ENCODE measurements around the gene CCR9.
"Not testable (repeated sequence)": the region's sequence is repeated elsewhere in the genome, so short reads cannot be mapped to it uniquely, and the experiment has no call there.

CCR9 gene, protein sequence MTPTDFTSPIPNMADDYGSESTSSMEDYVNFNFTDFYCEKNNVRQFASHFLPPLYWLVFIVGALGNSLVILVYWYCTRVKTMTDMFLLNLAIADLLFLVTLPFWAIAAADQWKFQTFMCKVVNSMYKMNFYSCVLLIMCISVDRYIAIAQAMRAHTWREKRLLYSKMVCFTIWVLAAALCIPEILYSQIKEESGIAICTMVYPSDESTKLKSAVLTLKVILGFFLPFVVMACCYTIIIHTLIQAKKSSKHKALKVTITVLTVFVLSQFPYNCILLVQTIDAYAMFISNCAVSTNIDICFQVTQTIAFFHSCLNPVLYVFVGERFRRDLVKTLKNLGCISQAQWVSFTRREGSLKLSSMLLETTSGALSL

GRCh38 chr3:45885979-45886705 lies at the start of gene CCR9:
TSS of gene CCR9 (plus strand) at chr3:45886543. CDS start at chr3:45894934, 8,391 bp downstream.
- DNase-seq (ENCODE audit: low read depth), result no peak

DNA sequence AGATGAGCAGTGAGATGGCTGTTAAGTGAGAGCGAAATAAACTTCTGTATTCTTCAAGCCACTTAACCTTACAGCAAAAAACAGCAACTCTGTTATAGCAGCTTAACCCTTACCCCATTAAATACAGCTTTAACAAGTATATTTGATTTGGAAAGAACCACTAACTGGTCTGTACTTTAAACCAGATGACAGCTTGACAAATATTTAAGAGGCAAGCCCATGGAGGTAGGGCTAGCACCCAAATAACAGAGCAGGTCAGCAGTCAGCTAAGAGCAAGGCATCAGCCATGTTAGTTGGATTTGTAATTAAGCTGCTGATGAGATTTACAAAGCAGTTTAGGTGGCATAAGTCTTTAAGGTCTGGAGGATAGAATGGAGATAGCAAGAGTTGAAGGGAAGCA lies 47.9 kb upstream of the CCR9 start:
- DNase-seq (ENCODE audit: low read depth), result no peak

- DNase-seq (ENCODE audit: low read depth), result no peak
Observed at GRCh38 chr3:45841420-45841756, 45.0 kb upstream of the CCR9 start.

GRCh38 chr3:45841757-45842491 lies 44.4 kb upstream of the CCR9 start, which contains the start of gene LZTFL1:
TSS of gene LZTFL1 (minus strand) at chr3:45842119. CDS start at chr3:45841991, 128 bp downstream.
- peak; percentile 96 for DNase-seq (ENCODE audit: low read depth)

- no peak for DNase-seq (ENCODE audit: low read depth)
Observed at GRCh38 chr3:45842851-45843625, 43.3 kb upstream of the CCR9 start.

GRCh38 chr3:45844616-45845015 lies 41.7 kb upstream of the CCR9 start:
- DNase-seq (ENCODE audit: low read depth), result no peak

GRCh38 chr3:45848392-45848791 lies 38.0 kb upstream of the CCR9 start:
- no peak for DNase-seq (ENCODE audit: low read depth)

DNA sequence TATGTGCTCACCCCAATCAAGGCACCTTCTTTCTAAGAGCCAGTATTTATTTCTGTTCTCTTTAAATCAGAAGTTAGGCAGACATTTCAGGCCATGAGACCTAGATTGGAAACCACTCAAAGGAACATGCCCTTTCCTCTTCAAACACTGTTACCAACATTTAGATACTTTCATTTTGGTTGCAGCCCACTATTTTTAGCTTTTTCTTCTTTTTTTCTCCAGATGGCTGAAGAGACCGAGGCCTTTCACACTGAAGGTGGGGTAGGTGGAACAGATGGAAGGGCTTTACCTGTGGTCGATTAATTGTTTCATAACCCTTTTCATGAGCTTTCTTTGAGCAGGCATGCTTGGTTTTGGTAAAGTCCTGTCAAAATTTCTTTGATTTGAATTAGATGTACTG lies 33.5 kb upstream of the CCR9 start:
- DNase-seq (ENCODE audit: low read depth), result no peak

DNA sequence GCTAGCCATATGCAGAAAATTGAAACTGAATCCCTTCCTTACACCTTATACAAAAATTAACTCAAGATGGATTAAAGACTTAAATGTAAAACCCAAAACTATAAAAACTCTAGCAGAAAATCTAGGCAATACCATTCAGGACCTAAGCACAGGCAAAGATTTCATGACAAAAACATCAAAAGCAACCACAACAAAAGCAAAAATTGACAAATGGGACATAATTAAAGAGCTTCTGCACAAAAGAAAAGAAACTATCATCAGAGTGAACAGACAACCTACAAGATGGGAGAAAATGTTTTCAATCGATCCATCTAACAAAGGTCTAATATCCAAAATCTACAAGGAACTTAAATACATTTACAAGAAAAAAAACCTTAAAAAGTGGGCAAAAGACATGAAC lies 30.0 kb upstream of the CCR9 start:
- not testable (repeated sequence) for DNase-seq (ENCODE audit: low read depth)

- DNase-seq (ENCODE audit: low read depth), result not testable (repeated sequence)
Observed at GRCh38 chr3:45857024-45857423, 29.3 kb upstream of the CCR9 start.

DNA sequence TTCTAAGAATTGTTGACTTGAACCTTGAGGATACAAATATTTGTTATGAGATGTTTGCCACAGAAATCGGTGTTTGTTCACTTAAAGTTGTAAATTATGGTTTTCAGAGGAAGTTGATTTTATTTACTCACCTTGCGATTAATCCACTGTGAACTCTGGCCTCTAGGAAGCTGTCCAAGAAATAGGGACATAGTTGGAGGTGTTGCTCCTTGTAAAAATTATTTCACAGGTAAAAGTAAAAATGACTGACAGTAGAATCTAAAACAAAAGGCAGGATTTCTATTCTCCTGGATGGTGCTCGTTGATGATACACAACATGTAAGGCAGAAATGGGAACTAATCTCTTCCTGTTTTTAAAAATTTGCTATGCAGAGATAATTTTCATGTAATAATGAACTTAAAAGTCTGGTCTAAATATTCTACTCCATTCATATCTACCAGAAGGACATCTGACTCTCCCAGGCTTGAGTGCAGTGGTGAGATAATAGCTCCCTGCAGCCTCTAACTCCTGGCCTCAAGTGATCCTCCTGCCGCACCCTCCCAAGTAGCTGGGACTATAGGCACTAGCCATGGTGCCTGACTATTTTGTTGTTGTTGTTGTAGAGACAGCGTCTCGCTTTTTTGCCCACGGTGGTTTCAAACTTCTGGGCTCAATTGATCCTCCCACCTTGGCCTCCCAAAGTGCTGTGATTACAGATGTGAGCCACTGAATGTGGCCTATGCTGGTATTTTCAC lies 27.4 kb upstream of the CCR9 start:
- no peak for DNase-seq (ENCODE audit: low read depth)

GRCh38 chr3:45860481-45860880 lies 25.9 kb upstream of the CCR9 start:
- DNase-seq (ENCODE audit: low read depth), result no peak

DNA sequence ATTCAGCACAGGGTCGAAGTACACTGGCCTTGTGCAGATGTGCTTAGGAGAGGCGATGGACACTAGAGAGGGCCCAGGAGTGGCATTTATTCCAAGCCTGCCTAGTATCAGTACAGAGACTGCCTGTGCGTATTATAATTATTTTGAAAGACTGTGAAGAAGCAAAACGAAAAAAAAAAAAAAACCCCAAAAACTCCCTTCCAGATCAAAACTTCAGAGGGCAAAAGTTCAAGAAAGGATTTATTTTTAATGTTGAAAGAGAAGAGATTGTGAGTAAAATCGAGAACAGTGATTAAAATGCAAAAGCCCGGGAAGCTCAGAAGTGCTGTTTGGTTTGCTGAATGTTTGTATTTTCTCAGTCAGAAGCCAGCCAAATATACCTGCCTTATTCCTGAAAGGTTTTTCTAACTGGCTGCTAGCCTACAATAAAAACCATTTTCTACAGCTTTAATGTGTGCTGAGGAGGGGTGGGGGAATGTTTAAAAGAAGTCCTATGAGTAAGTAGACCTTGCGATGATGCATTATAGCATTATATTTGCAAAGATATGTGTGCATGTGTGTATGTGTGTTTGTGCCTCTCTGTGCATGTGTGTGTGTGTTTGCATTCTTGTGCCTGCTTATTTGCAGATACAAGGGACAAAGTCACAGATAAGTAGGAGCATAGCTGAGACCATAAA lies 25.2 kb upstream of the CCR9 start:
- no peak for DNase-seq (ENCODE audit: low read depth)

DNA sequence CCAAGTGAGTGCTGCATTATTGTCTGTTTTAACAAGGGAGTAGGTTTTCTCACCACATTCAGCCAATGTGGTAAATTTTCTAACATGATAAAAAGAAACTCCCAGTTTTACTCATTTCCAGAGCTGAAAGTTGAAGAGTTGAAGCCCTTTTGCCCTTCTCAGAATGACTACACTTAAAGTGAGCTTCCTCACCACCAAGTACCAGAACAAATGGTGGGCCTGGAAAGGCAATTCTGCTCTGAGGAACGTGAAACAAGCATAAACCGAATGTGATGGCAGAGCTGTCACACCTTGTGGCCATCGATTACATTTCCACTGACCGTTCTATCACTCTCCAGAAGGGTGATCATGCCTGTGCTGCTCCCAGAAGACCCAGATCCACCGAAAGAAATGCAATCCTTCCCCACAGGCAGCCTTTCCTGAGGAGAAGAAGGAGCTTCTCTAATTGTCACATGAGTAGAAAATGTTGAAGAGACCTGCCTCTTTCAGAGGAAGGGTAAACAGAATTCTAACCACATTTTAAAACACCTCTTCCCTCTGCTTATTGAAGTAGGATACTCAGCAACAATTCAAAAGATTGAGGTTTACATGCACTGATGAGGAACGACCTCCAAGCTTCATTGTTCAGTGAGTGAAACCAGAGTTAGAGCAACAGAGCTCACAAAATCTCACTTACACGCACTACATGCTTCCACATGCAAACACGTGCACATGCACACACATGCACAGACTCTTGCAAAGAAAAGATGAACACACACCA lies 21.4 kb upstream of the CCR9 start:
- no peak for DNase-seq (ENCODE audit: low read depth)

DNA sequence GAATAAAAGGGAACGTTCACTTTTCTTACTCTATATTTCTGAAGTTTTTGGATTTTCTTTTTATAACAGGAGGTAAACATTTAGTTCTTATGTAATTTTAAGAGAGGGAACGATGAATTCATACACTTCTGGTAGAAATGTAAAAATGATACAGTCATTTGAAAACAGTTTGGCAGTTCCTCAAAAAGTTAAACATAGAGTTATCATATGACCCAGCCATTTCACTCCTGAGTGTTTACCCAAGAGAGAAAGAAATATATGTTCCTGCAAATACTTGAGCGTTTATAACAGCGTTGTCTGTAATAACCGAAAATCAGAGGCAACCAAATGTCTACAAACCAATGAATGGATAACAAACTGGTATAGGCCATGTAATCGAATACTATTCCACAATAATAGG lies 20.8 kb upstream of the CCR9 start:
- no peak for DNase-seq (ENCODE audit: low read depth)

DNA sequence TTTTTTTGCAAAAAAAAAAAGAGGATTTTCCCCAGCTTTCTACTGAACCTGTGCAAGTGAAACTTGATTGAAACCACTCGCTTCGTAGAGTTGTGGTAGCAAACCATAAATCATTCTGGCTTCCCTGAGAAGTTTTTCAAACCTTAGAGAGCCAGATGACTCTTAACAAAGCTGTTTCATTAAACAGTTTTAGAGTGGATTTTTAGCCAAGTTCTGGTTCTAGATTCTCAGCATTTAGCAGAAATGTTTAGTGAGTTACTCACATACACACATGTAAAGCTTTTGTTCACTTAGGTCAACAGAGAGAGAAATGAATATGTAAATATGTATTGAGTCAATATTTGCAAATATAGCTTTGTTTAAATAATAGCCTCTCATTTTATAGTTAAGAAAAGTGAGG lies 18.1 kb upstream of the CCR9 start:
- DNase-seq (ENCODE audit: low read depth), result no peak

GRCh38 chr3:45868650-45869049 lies 17.7 kb upstream of the CCR9 start:
- no peak for DNase-seq (ENCODE audit: low read depth)

- no peak for DNase-seq (ENCODE audit: low read depth)
Observed at GRCh38 chr3:45869638-45870037, 16.7 kb upstream of the CCR9 start.

DNA sequence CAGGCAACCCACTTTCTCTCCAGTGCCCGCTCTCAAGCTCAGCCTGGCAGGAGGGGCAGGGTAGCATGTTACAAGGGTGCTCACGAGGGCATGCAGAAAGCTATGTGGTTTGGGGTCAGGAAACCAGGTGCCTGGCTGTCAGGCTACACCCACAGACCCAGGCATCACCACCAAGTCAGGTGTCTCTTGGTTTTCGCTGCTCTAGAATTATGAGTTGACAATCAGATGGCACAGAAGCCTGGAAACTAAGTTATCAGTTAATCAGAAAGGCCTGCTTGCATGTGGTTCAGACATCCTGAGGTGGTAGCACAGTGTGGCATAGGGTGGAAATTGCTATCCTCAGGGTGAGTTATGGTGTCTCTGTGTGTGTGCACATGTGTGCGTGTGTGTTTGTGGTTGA lies 16.2 kb upstream of the CCR9 start:
- no peak for DNase-seq (ENCODE audit: low read depth)

- no peak for DNase-seq (ENCODE audit: low read depth)
Observed at GRCh38 chr3:45871780-45872179, 14.6 kb upstream of the CCR9 start.
